ENCODE data around the gene CRYZ. TPM values are rescaled to one million over a fixed set of nuclear protein-coding genes. Genes with fewer than 3 reads are reported as not detected.

CRYZ gene
- polyA plus RNA-seq, 1 of the 3 experiments (the other 2 are of a cell fraction): 57.2 TPM

- Histone ChIP-seq H3K4me3 (ENCODE audit: low read depth in 2 of 2, low read length in 1 of 2) (no peak overlapping the region), H3K27ac (ENCODE audit: low read depth in 2 of 2, low read length in 1 of 2) (no peak overlapping the region), H3F3A (replicated peaks; ENCODE audit: insufficient read depth) (peaks cover 3% of the 10 kb centered on the region), H3K27me3 (ENCODE audit: insufficient read depth) (no peaks in the 10 kb centered on the region), H3K4me2 (no peak overlapping the region), H3K79me2 (ENCODE audit: insufficient read depth) (no peaks in the 10 kb centered on the region), H3K9me3 (no peaks in the 10 kb centered on the region), H3K36me3 (replicated peaks in 1 of 2; ENCODE audit: control insufficient read depth in 1 of 2, insufficient read depth in 2 of 2, low read length in 1 of 2) (peaks cover 45 to 49% of the 10 kb centered on the region in 2 experiments), H3K9ac (no peak overlapping the region), H3K4me1 (ENCODE audit: control insufficient read depth in 1 of 2, insufficient read depth in 2 of 2, low read depth in 1 of 2, low read length in 1 of 2) (no peaks in the 10 kb centered on the region; a peak in 1 of 4 replicates), H3K9me2 (no peaks in the 10 kb centered on the region), H2AFZ (ENCODE audit: low read depth) (no peak overlapping the region), H4K20me1 (ENCODE audit: insufficient read depth) (no peaks in the 10 kb centered on the region)
- whole genome bisulfite sequencing (ENCODE audit: low lambda C conversion rate): 76% methylated on average over 1 of the region's 1 CpG
- no peak for DNase-seq
- no peak for TF ChIP-seq FOSL2 (IDR thresholded peaks at IDR 0.05; ENCODE audit: borderline replicate concordance, low read depth)
- no peak for TF ChIP-seq MXI1 (IDR thresholded peaks at IDR 0.05; ENCODE audit: low read depth, low read length)
- no peak for TF ChIP-seq PBX3 (IDR thresholded peaks at IDR 0.05)
- TF ChIP-seq USF1 (IDR thresholded peaks at IDR 0.05; ENCODE audit: borderline replicate concordance, low read depth): no peak
- TF ChIP-seq FOXM1 (IDR thresholded peaks at IDR 0.05; ENCODE audit: low read depth): no peak
- no peak for TF ChIP-seq IRF3 (IDR thresholded peaks at IDR 0.05; ENCODE audit: low read depth, low read length)
- no peak for TF ChIP-seq RFX5 (IDR thresholded peaks at IDR 0.05; ENCODE audit: low read length)
- TF ChIP-seq JUND (IDR thresholded peaks at IDR 0.05): no peak
- no peak for TF ChIP-seq REST (IDR thresholded peaks at IDR 0.05; ENCODE audit: low read depth, low read length)
- TF ChIP-seq SMC3 (IDR thresholded peaks at IDR 0.05; ENCODE audit: low read depth, low read length): no peak
- TF ChIP-seq YY1 (IDR thresholded peaks at IDR 0.05; ENCODE audit: low read depth): no peak
- no peak for TF ChIP-seq GABPA (IDR thresholded peaks at IDR 0.05; ENCODE audit: low read depth)
- ChIA-PET POLR2A (no interaction called here), CTCF (interaction anchor here (1.0 to 2.7 kb wide), 5 partner anchors 8 to 25 kb away, joined by 3 to 8 read pairs (median 4); partner anchors contain the start of genes CRYZ and TYW3)
These were observed 18.2 kb downstream of the CRYZ start for GRCh38 chr1:74714429-74715235.
